AML-193 (cell line): ENCODE results near the gene GCSAML.
A peak's percentile ranks its signal among the peaks of the same experiment; 100 is the strongest.

Source experiments
- DNase-seq, 2 experiments: peaks; one replicate each; lab custom pipeline; 2025; lab: John Stamatoyannopoulos, UW

Gene GCSAML

DNA sequence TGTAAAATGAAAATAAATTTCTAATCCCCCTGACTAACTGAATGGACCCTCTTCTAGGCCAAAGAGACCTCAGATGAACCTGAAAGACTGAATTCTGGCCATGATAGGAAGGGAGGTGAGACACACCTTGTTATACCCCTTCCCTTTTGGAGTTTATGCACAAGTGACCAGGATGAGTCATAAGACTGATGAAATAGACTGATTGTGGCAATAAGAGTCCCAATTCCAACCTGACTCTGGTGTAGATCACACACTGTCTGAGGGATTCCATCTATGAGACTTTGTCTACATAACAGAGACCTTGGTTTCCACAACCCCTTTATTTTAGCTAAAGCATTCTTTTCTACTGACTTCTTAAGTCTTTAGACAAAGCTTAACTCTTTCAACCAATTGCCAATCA lies 25.7 kb downstream of the GCSAML start:
- peak; percentile 8 to 13 for DNase-seq

DNA sequence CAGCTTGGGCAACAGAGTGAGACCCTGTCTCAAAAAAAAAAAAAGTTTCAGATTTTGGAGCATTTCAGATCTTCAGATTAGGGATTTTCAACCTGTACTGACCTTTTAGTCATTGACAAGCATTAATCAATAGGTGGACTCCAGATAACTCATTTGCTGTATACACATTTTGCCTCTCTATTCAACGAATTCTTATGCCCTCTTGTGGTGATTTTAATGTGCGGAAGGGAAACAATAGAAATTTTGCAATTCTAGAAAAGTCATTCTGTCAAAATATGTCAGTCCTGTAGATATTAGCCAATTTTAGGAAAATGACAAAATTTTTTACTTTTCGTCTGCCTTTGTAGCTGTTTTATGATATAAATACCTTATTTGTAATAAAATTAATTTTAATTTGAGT lies 27.6 kb downstream of the GCSAML start:
- peak; percentile 60 to 61 for DNase-seq

DNA sequence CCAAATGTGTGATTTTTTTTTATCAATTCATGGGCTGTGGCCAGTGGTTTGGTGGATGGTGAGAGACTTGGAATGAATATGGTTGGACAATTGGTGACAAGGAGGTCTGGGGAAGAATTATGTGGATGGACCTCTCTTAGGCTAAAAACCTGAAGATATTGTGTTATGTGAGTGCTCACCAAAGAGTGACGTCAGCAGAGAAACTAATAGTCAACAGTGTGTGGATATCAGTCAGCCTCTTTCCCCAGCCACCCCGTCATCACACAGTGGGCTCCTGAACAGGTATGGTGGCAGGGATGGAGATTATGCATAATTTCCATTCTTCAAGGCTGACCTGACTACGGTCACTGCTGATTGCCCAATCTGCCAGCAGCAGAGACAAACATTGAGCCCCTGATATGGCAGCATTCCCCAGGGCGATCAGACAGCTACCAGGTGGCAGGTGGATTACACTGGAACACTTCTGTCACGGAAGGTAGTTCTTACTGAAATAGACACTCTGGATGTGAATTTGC lies 30.1 kb downstream of the GCSAML start:
- no peak for DNase-seq

DNA sequence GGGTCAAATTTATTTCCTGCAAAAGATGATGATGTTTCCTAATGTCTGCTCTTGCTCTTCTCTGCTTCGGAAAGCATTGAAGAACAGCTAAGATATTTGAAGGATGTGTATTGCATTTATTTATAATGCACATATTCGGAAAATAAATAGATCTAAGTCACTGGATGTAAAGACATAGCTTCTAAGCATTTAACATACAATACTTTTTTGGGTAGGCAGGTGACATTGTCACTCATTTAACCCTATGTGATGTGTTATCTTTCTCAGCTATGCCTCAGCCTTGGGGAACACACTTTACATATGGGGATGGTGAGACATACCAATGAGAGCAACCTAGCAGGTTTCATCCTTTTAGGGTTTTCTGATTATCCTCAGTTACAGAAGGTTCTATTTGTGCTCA lies 39.1 kb downstream of the GCSAML start, which contains the start of gene OR2G2:
TSS of gene OR2G2 (plus strand) at position 301 of the 400 bp plus-strand sequence. CDS start at position 301, 0 bp downstream.
- DNase-seq = no peak

DNA sequence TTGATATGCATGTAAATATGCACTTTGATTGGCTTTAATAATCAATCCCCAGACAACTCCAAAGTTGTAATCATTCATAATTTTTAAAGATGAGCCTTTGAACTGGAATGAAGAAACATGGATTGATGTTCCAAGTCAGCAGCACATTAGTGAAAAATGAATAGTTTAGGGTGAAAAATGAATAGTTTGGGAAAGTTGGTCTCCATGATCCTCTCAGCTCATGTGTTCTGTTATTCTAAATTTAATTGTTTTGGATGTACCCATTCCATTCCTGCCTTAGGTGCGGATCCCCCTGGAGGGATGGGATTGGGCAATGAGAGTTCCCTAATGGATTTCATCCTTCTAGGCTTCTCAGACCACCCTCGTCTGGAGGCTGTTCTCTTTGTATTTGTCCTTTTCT lies 56.4 kb downstream of the GCSAML start, which contains the start of gene OR2G3:
TSS of gene OR2G3 (plus strand) at position 301 of the 400 bp plus-strand sequence. CDS start at position 301, 0 bp downstream.
- DNase-seq = no peak

DNA sequence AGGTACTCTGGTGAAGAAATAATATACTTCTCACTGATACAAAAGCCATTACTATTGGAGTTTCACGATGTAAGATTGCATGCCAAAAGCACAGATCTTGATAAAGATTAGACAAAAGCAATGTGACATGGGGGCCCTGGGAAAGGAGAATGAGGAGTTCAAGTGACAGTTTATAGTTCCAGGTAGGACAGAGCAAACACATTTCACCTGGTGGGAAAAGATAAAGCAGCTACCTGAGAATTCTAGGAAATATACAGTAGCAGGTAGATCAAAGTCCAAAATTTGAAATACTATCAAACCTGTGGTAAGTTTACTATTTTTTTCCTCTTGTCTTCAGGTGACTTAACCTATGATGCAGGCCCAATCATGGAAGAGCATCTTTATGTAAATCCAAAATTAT lies 64.5 kb downstream of the GCSAML start:
- DNase-seq = no peak

DNA sequence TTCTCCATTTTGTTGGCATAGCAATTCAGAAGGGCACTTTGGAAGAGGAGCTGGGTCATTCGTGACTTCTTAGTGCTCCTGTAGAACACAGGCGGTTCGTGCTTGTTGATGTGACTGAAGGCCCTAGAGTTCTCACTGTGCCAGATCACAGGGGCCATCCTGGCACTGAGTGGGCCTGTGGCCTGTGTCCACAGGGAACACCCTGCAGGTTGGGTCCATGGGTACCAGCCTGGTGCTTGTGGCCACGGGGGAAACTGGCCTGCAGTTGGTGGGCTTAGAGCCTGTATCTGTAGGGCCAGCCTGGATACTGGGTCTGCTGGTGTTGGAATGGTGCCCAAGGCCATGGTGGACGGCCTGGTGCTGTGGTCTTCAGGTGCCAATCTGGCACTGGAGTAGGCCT lies 65.7 kb downstream of the GCSAML start:
- DNase-seq = no peak
